HL-60/S4 (cell line): ENCODE measurements around the gene BBX.

Experiments used
- in situ Hi-C: fragments of 300-500 bp; cut with MboI; formaldehyde crosslinking; loops from 2 replicates; pipeline ENCODE4 v1.14.3; 2022; ENCODE audit warnings: low sequenced_read_pairs

Gene BBX

GRCh38 chr3:107729686-107730085 lies 206.9 kb downstream of the BBX start:
- in situ Hi-C loops = no loop called here

- in situ Hi-C loops = no loop called here
Measured at GRCh38 chr3:107734317-107734716, 211.6 kb downstream of the BBX start.

- in situ Hi-C loops = no loop called here
Measured at GRCh38 chr3:107737914-107738313, 215.2 kb downstream of the BBX start.

GRCh38 chr3:107738486-107739183 lies 215.9 kb downstream of the BBX start:
- in situ Hi-C loops = no loop called here

GRCh38 chr3:107739227-107739626 lies 216.5 kb downstream of the BBX start:
- in situ Hi-C loops = no loop called here

GRCh38 chr3:107740992-107741896 lies 218.5 kb downstream of the BBX start:
- in situ Hi-C loops = no loop called here

- in situ Hi-C loops = no loop called here
Measured at GRCh38 chr3:107745354-107745753, 222.6 kb downstream of the BBX start.

- in situ Hi-C loops = no loop called here
Measured at GRCh38 chr3:107752202-107752990, 229.6 kb downstream of the BBX start.

- in situ Hi-C loops = no loop called here
Measured at GRCh38 chr3:107753494-107753893, 230.7 kb downstream of the BBX start.

GRCh38 chr3:107753976-107754375 lies 231.2 kb downstream of the BBX start:
- in situ Hi-C loops = no loop called here

- in situ Hi-C loops = no loop called here
Measured at GRCh38 chr3:107756649-107757048, 233.9 kb downstream of the BBX start.

GRCh38 chr3:107757140-107757539 lies 234.4 kb downstream of the BBX start:
- in situ Hi-C loops = no loop called here

- in situ Hi-C loops = no loop called here
Measured at GRCh38 chr3:107760144-107760543, 237.4 kb downstream of the BBX start.

GRCh38 chr3:107761391-107761790 lies 238.6 kb downstream of the BBX start:
- in situ Hi-C loops = no loop called here

GRCh38 chr3:107765524-107765923 lies 242.8 kb downstream of the BBX start:
- in situ Hi-C loops = no loop called here

GRCh38 chr3:107767897-107768605 lies 245.3 kb downstream of the BBX start:
- in situ Hi-C loops = no loop called here

- in situ Hi-C loops = no loop called here
Measured at GRCh38 chr3:107769882-107770281, 247.1 kb downstream of the BBX start.

GRCh38 chr3:107772016-107772415 lies 249.3 kb downstream of the BBX start:
- in situ Hi-C loops = no loop called here

GRCh38 chr3:107775974-107776373 lies 253.2 kb downstream of the BBX start:
- in situ Hi-C loops = no loop called here

- in situ Hi-C loops = no loop called here
Measured at GRCh38 chr3:107781253-107781652, 258.5 kb downstream of the BBX start.

- in situ Hi-C loops = no loop called here
Measured at GRCh38 chr3:107782054-107782453, 259.3 kb downstream of the BBX start.
